ENCODE data around the gene PRR19.
"Not testable (repeated sequence)": the region's sequence is repeated elsewhere in the genome, so short reads cannot be mapped to it uniquely, and the experiment has no call there.

Gene PRR19

DNA sequence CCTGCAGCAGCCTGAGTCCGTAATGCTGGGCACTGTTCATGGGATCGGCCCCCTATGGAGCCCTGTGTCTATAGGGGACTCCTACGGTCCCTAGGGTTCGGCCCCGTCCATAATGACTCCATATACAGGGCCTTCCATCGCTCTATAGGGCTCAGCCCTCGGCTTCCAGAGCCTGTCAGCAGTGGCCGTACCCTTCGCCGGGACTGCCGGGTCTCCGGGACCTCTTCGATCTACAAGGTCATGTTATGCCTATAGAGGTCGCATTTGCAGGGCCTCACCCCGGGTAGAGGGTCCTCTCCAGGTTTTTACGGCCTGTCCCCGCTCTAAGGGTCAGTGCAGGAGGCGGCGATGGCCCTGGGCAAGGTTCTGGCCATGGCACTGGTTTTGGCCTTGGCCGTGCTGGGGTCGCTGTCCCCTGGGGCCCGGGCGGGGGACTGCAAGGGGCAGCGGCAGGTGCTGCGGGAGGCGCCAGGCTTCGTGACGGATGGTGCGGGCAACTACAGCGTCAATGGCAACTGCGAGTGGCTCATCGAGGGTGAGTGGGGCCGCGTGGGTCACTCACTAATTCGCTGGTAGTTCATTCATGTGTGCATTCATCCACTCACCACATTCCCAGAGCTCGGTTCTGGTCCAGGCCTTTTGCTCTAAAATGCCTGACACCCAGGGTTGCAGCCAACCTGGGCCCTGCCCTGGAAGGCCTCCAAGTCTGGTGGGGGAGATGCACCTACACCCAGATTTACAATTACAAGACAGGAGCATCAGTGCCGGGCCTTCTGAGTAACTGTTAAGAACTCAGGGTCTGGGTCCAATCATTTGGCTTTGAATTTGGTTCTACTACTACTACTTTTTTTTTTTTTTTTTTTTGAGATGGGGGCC lies 24.2 kb downstream of the PRR19 start:
- H3K4me3 ChIP-seq (ENCODE audit: insufficient read depth, low read depth, low read length, poor library complexity, severe bottlenecking), result peak overlapping the region; percentile 74
- H3K36me3 ChIP-seq (ENCODE audit: control insufficient read depth, insufficient read depth, low read length), result no peaks in the 10 kb centered on the region
- peaks cover 15% of the 10 kb centered on the region for H3K4me1 ChIP-seq (ENCODE audit: control insufficient read depth, insufficient read depth, low read length, poor library complexity, severe bottlenecking)
- H3K9me3 ChIP-seq (ENCODE audit: control insufficient read depth, low read length), result no peaks in the 10 kb centered on the region
- H3K27ac ChIP-seq (ENCODE audit: insufficient read depth, low read length, poor library complexity, severe bottlenecking), result peak overlapping the region; percentile 71
- peaks cover 10% of the 10 kb centered on the region for H3K27me3 ChIP-seq (replicated peaks; ENCODE audit: control insufficient read depth, insufficient read depth, low read length, poor library complexity, severe bottlenecking)
- no peak for DNase-seq

DNA sequence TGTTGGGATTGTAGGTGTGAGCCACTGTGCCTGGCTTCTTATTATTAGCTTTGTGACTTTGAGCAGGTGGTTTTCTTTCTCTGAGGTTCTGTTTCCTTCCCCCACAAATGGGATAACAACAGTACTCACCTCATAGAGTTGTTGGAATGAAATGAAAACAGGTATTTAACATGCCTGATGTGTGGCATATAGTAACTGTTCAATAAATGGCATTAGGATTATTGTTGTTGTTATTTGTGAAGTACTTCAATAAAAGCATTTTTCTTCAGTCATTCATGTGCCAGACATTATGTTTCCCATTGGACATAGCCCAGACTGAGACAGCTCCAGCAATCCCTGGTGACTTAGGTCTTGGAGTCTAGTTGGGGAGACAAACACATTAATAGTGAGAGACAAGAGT lies 25.0 kb downstream of the PRR19 start:
- Histone ChIP-seq H3K4me1 (ENCODE audit: control insufficient read depth, insufficient read depth, low read length, poor library complexity, severe bottlenecking) (peaks cover 15% of the 10 kb centered on the region), H3K27ac (ENCODE audit: insufficient read depth, low read length, poor library complexity, severe bottlenecking) (no peak overlapping the region), H3K27me3 (replicated peaks; ENCODE audit: control insufficient read depth, insufficient read depth, low read length, poor library complexity, severe bottlenecking) (peaks cover 10% of the 10 kb centered on the region), H3K9me3 (ENCODE audit: control insufficient read depth, low read length) (no peaks in the 10 kb centered on the region), H3K36me3 (ENCODE audit: control insufficient read depth, insufficient read depth, low read length) (no peaks in the 10 kb centered on the region), H3K4me3 (ENCODE audit: insufficient read depth, low read depth, low read length, poor library complexity, severe bottlenecking) (no peak overlapping the region)
- no peak for DNase-seq

DNA sequence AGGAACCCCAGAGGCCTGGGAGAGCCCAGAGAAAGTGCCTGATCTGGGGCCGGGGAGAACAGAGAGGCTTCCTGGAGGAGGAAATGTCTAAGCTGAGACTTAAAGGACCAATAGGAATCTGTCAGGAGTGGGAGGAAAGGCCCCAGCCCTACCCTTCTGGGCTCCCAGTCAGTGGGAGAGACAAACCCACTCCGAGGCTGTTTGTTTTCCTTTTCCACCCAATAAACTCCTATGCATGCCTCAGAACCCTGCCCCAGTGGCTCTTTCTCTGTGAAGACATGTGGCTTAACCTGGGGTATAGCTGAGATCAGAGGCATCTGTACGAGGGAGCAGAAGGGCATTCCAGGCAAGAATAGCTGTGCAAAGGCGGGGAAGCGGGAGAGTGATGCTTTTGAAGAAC lies 25.4 kb downstream of the PRR19 start:
- peaks cover 10% of the 10 kb centered on the region for H3K27me3 ChIP-seq (replicated peaks; ENCODE audit: control insufficient read depth, insufficient read depth, low read length, poor library complexity, severe bottlenecking)
- DNase-seq, result no peak
- H3K4me3 ChIP-seq (ENCODE audit: insufficient read depth, low read depth, low read length, poor library complexity, severe bottlenecking), result no peak overlapping the region
- H3K36me3 ChIP-seq (ENCODE audit: control insufficient read depth, insufficient read depth, low read length), result no peaks in the 10 kb centered on the region
- peaks cover 15% of the 10 kb centered on the region for H3K4me1 ChIP-seq (ENCODE audit: control insufficient read depth, insufficient read depth, low read length, poor library complexity, severe bottlenecking)
- no peaks in the 10 kb centered on the region for H3K9me3 ChIP-seq (ENCODE audit: control insufficient read depth, low read length)
- no peak overlapping the region for H3K27ac ChIP-seq (ENCODE audit: insufficient read depth, low read length, poor library complexity, severe bottlenecking)

DNA sequence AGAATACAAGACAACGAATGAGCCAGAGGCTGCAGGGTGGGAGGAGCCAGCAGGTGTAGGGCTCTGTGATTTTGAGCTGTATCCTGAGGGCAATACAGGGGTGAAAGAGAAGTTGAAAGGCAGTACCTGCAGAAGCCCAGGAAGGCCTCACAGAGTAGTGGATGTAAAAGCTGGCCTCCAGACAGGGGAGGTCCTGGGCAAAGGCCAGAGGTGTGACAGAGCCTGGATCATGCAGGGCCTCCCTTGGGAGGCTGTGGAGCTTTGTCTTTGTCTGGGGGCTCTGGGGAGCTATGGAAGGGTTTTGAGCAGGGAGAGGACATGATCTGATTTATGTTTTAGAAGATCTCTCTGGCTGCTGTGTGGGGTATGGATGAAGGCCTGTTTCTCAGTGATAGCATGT lies 26.2 kb downstream of the PRR19 start:
- DNase-seq, result no peak
- no peak overlapping the region for H3K4me3 ChIP-seq (ENCODE audit: insufficient read depth, low read depth, low read length, poor library complexity, severe bottlenecking)
- H3K9me3 ChIP-seq (ENCODE audit: control insufficient read depth, low read length), result no peaks in the 10 kb centered on the region
- peaks cover 15% of the 10 kb centered on the region for H3K4me1 ChIP-seq (ENCODE audit: control insufficient read depth, insufficient read depth, low read length, poor library complexity, severe bottlenecking)
- H3K27me3 ChIP-seq (replicated peaks; ENCODE audit: control insufficient read depth, insufficient read depth, low read length, poor library complexity, severe bottlenecking), result peaks cover 10% of the 10 kb centered on the region
- H3K27ac ChIP-seq (ENCODE audit: insufficient read depth, low read length, poor library complexity, severe bottlenecking), result no peak overlapping the region
- H3K36me3 ChIP-seq (ENCODE audit: control insufficient read depth, insufficient read depth, low read length), result no peaks in the 10 kb centered on the region

DNA sequence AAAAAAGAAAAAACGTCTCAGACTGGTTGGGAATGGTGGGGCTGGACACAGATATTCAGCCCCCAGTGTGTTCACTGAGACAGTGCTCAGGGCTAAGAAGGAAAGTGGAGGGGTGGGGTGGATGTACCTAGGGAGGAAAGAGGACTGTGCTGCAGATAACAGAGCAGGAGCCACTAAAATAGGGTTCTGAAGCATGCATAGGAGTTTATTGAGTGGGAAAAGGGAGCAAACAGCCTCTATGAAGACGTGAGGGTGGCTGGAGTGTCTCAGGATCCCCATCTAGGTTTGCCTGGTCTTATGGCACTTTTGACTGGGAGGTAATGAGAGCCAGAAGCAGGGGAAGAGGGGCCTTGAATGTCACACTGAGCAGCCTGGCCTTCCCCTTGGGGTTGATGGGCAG lies 26.9 kb downstream of the PRR19 start:
- Histone ChIP-seq H3K27me3 (replicated peaks; ENCODE audit: control insufficient read depth, insufficient read depth, low read length, poor library complexity, severe bottlenecking) (peaks cover 5% of the 10 kb centered on the region), H3K4me3 (ENCODE audit: insufficient read depth, low read depth, low read length, poor library complexity, severe bottlenecking) (no peak overlapping the region), H3K36me3 (ENCODE audit: control insufficient read depth, insufficient read depth, low read length) (no peaks in the 10 kb centered on the region), H3K27ac (ENCODE audit: insufficient read depth, low read length, poor library complexity, severe bottlenecking) (no peak overlapping the region), H3K4me1 (ENCODE audit: control insufficient read depth, insufficient read depth, low read length, poor library complexity, severe bottlenecking) (peaks cover 11% of the 10 kb centered on the region), H3K9me3 (ENCODE audit: control insufficient read depth, low read length) (no peaks in the 10 kb centered on the region)
- DNase-seq, result no peak

DNA sequence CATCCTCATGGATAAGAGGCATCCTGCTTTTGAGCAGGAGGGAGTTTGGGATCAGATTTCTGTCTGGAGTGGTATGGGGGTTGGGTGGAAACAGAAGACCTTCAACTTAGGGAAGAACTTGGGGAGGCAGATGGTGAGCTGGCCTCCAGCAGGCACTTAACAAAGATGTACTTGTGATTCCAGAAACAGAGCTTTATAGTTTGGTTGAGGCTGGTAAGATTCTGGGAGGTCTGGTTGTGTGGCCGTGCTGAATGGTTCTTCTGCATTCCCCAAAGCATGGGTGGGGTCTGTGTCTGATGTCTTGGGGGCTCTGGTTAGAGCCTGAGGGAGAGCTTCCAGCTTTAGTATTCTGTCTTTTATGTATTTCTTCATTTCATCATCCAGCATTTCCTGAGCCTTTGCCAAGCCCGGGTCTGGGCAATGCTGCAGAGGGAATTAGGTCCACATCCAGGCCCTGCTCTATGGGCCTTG lies 28.3 kb downstream of the PRR19 start:
- no peaks in the 10 kb centered on the region for H3K9me3 ChIP-seq (ENCODE audit: control insufficient read depth, low read length)
- no peak overlapping the region for H3K27ac ChIP-seq (ENCODE audit: insufficient read depth, low read length, poor library complexity, severe bottlenecking)
- H3K27me3 ChIP-seq (replicated peaks; ENCODE audit: control insufficient read depth, insufficient read depth, low read length, poor library complexity, severe bottlenecking), result no peaks in the 10 kb centered on the region
- H3K36me3 ChIP-seq (ENCODE audit: control insufficient read depth, insufficient read depth, low read length), result no peaks in the 10 kb centered on the region
- no peak overlapping the region for H3K4me3 ChIP-seq (ENCODE audit: insufficient read depth, low read depth, low read length, poor library complexity, severe bottlenecking)
- DNase-seq, result no peak
- peaks cover 7% of the 10 kb centered on the region for H3K4me1 ChIP-seq (ENCODE audit: control insufficient read depth, insufficient read depth, low read length, poor library complexity, severe bottlenecking)

DNA sequence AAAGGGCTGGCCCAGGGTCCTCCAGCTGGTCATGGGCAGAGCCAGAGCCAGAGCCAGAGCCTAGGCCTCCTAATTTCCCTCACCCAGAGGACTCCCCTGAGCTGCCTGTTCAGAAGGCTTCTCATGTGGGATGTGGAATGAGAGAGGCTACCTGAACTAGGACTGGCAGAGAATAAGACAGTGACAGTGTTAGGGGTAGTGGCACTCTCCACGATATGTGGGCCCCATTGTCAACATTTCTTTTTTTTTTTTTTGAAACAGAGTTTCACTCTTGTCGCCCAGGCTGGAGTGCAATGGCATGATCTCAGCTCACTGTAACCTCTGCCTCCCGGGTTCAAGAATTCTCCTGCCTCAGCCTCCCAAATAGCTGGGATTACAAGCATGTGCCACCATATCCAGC lies 29.4 kb downstream of the PRR19 start:
- not testable (repeated sequence) for H3K36me3 ChIP-seq (ENCODE audit: control insufficient read depth, insufficient read depth, low read length); H3K9me3 ChIP-seq (ENCODE audit: control insufficient read depth, low read length); H3K4me3 ChIP-seq (ENCODE audit: insufficient read depth, low read depth, low read length, poor library complexity, severe bottlenecking); H3K4me1 ChIP-seq (ENCODE audit: control insufficient read depth, insufficient read depth, low read length, poor library complexity, severe bottlenecking); DNase-seq; H3K27me3 ChIP-seq (replicated peaks; ENCODE audit: control insufficient read depth, insufficient read depth, low read length, poor library complexity, severe bottlenecking); H3K27ac ChIP-seq (ENCODE audit: insufficient read depth, low read length, poor library complexity, severe bottlenecking)

DNA sequence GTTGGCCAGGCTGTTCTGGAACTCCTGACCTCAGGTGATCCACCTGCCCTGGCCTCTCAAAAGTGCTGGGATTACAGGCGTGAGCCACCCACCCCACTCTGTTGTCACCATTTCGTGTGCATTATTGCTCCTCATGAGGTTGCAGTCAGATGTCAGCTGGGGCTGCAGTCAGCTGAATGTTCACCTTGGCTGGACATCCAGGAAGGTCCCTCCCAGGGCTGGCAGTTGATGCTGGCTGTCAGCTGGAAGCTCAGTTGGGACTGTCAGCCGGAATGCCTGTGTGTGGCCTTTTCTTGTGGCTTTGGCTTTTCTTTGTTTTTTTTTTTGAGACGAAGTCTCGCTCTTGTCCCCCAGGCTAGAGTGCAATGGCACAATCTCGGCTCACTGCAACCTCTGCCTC lies 30.1 kb downstream of the PRR19 start:
- Histone ChIP-seq H3K9me3 (ENCODE audit: control insufficient read depth, low read length) (no peaks in the 10 kb centered on the region), H3K27ac (ENCODE audit: insufficient read depth, low read length, poor library complexity, severe bottlenecking) (no peak overlapping the region), H3K27me3 (replicated peaks; ENCODE audit: control insufficient read depth, insufficient read depth, low read length, poor library complexity, severe bottlenecking) (no peaks in the 10 kb centered on the region), H3K4me1 (ENCODE audit: control insufficient read depth, insufficient read depth, low read length, poor library complexity, severe bottlenecking) (no peaks in the 10 kb centered on the region), H3K36me3 (ENCODE audit: control insufficient read depth, insufficient read depth, low read length) (no peaks in the 10 kb centered on the region), H3K4me3 (ENCODE audit: insufficient read depth, low read depth, low read length, poor library complexity, severe bottlenecking) (no peak overlapping the region)
- DNase-seq, result no peak

DNA sequence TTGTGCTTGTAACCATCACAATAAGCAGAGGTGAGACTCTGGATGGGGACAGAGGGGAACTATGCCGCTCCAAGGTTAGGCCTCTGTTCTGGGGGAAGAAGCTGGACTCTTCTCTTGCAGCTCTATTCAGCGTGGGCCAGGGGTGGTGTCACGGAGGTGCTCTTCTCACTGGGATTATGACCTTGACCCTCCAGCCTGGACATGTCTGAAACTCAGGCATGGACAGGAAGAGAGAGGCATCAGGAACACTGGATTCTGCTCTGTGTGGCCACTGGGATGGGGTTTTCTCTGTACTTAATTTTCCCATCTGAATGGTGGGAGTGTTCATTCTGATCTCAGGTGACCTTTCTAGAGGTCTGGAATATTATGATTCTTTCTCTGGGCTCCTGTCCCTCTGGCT lies 31.1 kb downstream of the PRR19 start:
- Histone ChIP-seq H3K27ac (ENCODE audit: insufficient read depth, low read length, poor library complexity, severe bottlenecking) (no peak overlapping the region), H3K9me3 (ENCODE audit: control insufficient read depth, low read length) (no peaks in the 10 kb centered on the region), H3K4me3 (ENCODE audit: insufficient read depth, low read depth, low read length, poor library complexity, severe bottlenecking) (no peak overlapping the region), H3K27me3 (replicated peaks; ENCODE audit: control insufficient read depth, insufficient read depth, low read length, poor library complexity, severe bottlenecking) (no peaks in the 10 kb centered on the region), H3K36me3 (ENCODE audit: control insufficient read depth, insufficient read depth, low read length) (no peaks in the 10 kb centered on the region), H3K4me1 (ENCODE audit: control insufficient read depth, insufficient read depth, low read length, poor library complexity, severe bottlenecking) (no peaks in the 10 kb centered on the region)
- no peak for DNase-seq

DNA sequence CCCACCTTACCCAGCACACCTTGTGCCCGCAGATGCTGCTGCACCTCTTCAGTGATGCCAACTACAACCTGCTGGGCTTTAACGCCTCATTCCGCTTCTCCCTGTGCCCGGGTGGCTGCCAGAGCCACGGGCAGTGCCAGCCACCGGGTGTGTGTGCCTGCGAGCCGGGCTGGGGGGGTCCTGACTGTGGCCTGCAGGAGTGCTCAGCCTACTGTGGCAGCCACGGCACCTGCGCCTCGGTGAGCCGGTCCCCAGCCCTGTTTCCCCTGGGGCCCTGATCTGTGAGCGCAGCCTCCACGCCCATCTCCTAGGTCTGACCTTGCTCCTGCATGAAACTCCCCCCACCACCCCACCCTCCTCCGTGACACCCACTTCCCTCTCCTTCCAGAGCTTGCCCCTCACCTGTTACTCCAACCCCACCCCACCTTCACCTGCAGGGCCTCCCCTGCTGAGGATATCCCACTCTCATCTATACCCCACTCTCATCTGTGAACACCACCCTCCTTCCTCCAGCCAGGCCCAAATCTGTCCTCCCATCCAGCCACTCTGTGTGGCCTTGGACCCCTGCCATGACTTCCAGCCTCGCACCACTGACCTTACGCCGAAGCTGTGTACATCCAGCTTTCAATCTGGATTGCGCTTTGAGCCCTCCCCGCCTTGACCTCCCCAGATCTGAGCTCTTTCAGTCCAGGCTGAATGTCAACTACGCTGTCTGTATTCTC lies 32.2 kb downstream of the PRR19 start:
- H3K4me3 ChIP-seq (ENCODE audit: insufficient read depth, low read depth, low read length, poor library complexity, severe bottlenecking), result no peak overlapping the region
- H3K27ac ChIP-seq (ENCODE audit: insufficient read depth, low read length, poor library complexity, severe bottlenecking), result no peak overlapping the region
- no peaks in the 10 kb centered on the region for H3K27me3 ChIP-seq (replicated peaks; ENCODE audit: control insufficient read depth, insufficient read depth, low read length, poor library complexity, severe bottlenecking)
- no peaks in the 10 kb centered on the region for H3K4me1 ChIP-seq (ENCODE audit: control insufficient read depth, insufficient read depth, low read length, poor library complexity, severe bottlenecking)
- DNase-seq, result no peak
- H3K9me3 ChIP-seq (ENCODE audit: control insufficient read depth, low read length), result no peaks in the 10 kb centered on the region
- H3K36me3 ChIP-seq (ENCODE audit: control insufficient read depth, insufficient read depth, low read length), result no peaks in the 10 kb centered on the region

Measured in effector memory CD4-positive, alpha-beta T cell (primary cell).